GM23338 (cell line): ENCODE data around the gene RAET1G. TPM values are rescaled to one million over a fixed set of nuclear protein-coding genes. Genes with fewer than 3 reads are reported as not detected.

Source experiments
- ATAC-seq: fragments of 200-7000 bp; cut with Tn5 transposase; 3 replicates; pipeline ENCODE4 v1.9.1; 2020
- DNase-seq: peaks from one replicate; pipeline ENCODE4 v3.0.0-alpha.2; 2015; ENCODE audit warnings: low spot score
- H2AFZ ChIP-seq: fragments of 200-600 bp; sonication (generic); 2 replicates; pipeline ENCODE4 v1.8.0; 2016; ENCODE audit warnings: antibody characterized with exemption, mild to moderate bottlenecking, moderate library complexity
- H3F3A ChIP-seq: fragments of 200-600 bp; sonication (generic); replicated peaks from 2 replicates; pipeline ENCODE4 v1.8.0; 2017; ENCODE audit warnings: antibody characterized with exemption, mixed run types, low read depth
- H3K27ac ChIP-seq: fragments of 200-600 bp; sonication (generic); 2 replicates; pipeline ENCODE4 v1.6.1; 2016; ENCODE audit warnings: low read depth
- H3K27me3 ChIP-seq: fragments of 200-600 bp; sonication (generic); 2 replicates; pipeline ENCODE4 v1.8.0; 2016; ENCODE audit warnings: mild to moderate bottlenecking, mixed run types, moderate library complexity; ENCODE audit not compliant: insufficient read depth
- H3K36me3 ChIP-seq: fragments of 200-600 bp; sonication (generic); 2 replicates; pipeline ENCODE4 v1.8.0; 2016; ENCODE audit warnings: mild to moderate bottlenecking; ENCODE audit not compliant: insufficient read depth
- H3K4me1 ChIP-seq: fragments of 200-600 bp; sonication (generic); 2 replicates; pipeline ENCODE4 v1.8.0; 2016; ENCODE audit warnings: mild to moderate bottlenecking, moderate library complexity; ENCODE audit not compliant: insufficient read depth
- H3K4me2 ChIP-seq: fragments of 200-600 bp; sonication (generic); 2 replicates; pipeline ENCODE4 v1.7.1; 2017; ENCODE audit warnings: mixed run types
- H3K4me3 ChIP-seq: fragments of 200-600 bp; sonication (generic); 2 replicates; pipeline ENCODE4 v1.6.1; 2016; ENCODE audit warnings: mixed run types
- H3K79me2 ChIP-seq: fragments of 200-600 bp; sonication (generic); replicated peaks from 2 replicates; pipeline ENCODE4 v1.8.0; 2017; ENCODE audit warnings: mild to moderate bottlenecking; ENCODE audit not compliant: insufficient read depth
- H3K9me2 ChIP-seq: fragments of 200-600 bp; sonication (generic); 2 replicates; pipeline ENCODE4 v1.8.0; 2017; ENCODE audit not compliant: insufficient read depth
- H4K20me1 ChIP-seq: fragments of 200-600 bp; sonication (generic); replicated peaks from 2 replicates; pipeline ENCODE4 v1.8.0; 2017; ENCODE audit warnings: mild to moderate bottlenecking; ENCODE audit not compliant: insufficient read depth
- H3K27ac Mint-ChIP-seq: 2 replicates; pipeline ENCODE4 v1.8.0; 2020; ENCODE audit warnings: inconsistent platforms, mild to moderate bottlenecking, moderate library complexity, mixed read lengths
- H3K27me3 Mint-ChIP-seq: 3 replicates; pipeline ENCODE4 v1.8.0; 2022; ENCODE audit warnings: low read depth, mild to moderate bottlenecking, moderate library complexity, mixed read lengths, inconsistent platforms; ENCODE audit not compliant: insufficient read depth, poor library complexity
- H3K36me3 Mint-ChIP-seq: 3 replicates; pipeline ENCODE4 v1.8.0; 2021; ENCODE audit warnings: low read depth, mild to moderate bottlenecking, inconsistent platforms, moderate library complexity, mixed read lengths
- H3K4me1 Mint-ChIP-seq: 3 replicates; pipeline ENCODE4 v1.8.0; 2020; ENCODE audit warnings: mild to moderate bottlenecking, inconsistent platforms, mixed read lengths
- H3K4me3 Mint-ChIP-seq: 3 replicates; pipeline ENCODE4 v1.8.0; 2021; ENCODE audit warnings: moderate library complexity, mild to moderate bottlenecking, inconsistent platforms, mixed read lengths
- H3K9me3 Mint-ChIP-seq: 3 replicates; pipeline ENCODE4 v1.8.0; 2020; ENCODE audit warnings: moderate library complexity, mild to moderate bottlenecking, inconsistent platforms, mixed read lengths
- CREB1 ChIP-seq: fragments of 250-450 bp; sonication (Bioruptor Pico); IDR thresholded peaks from 2 replicates; pipeline ENCODE4 v1.5.0; 2020; ENCODE audit warnings: low read depth, mild to moderate bottlenecking, moderate library complexity
- CTCF ChIP-seq, 2 experiments: fragments of 200-600 bp in 1 of 2; sonication (generic) in 1 of 2; conservative IDR thresholded peaks; 2 replicates each; pipeline versions ENCODE4 v1.5.1 to v1.6.1; 2016 to 2017; ENCODE audit warnings: antibody characterized with exemption in 2 of 2, low read depth in 2 of 2, mild to moderate bottlenecking in 2 of 2, moderate library complexity in 1 of 2
- ETS1 ChIP-seq: IDR thresholded peaks from 2 replicates; pipeline ENCODE4 v1.6.1; 2016; ENCODE audit warnings: antibody characterized with exemption
- EZH2phosphoT487 ChIP-seq: fragments of 200-600 bp; sonication (generic); IDR thresholded peaks from one replicate; pipeline ENCODE4 v1.8.1; 2018; ENCODE audit warnings: antibody characterized with exemption; ENCODE audit not compliant: unreplicated experiment
- JUNB ChIP-seq: IDR thresholded peaks from one replicate; pipeline ENCODE4 v1.6.1; 2016; ENCODE audit warnings: antibody characterized with exemption; ENCODE audit not compliant: unreplicated experiment
- NANOG ChIP-seq: IDR thresholded peaks from 2 replicates; pipeline ENCODE4 v1.6.1; 2016; ENCODE audit warnings: antibody characterized with exemption, borderline replicate concordance
- REST ChIP-seq: IDR thresholded peaks from one replicate; pipeline ENCODE4 v1.6.1; 2018; ENCODE audit warnings: antibody characterized with exemption; ENCODE audit not compliant: unreplicated experiment
- ZNF114 ChIP-seq: fragments of 250-450 bp; sonication (Bioruptor Pico); IDR thresholded peaks from 2 replicates; pipeline ENCODE4 v1.5.0; 2020; ENCODE audit warnings: mild to moderate bottlenecking, moderate library complexity
- ZNF331 ChIP-seq: fragments of 250-450 bp; sonication (Bioruptor Pico); IDR thresholded peaks from 2 replicates; pipeline ENCODE4 v1.5.0; 2020; ENCODE audit warnings: low read depth, mild to moderate bottlenecking, moderate library complexity
- ZNF462 ChIP-seq: fragments of 250-450 bp; sonication (Bioruptor Pico); IDR thresholded peaks from 2 replicates; pipeline ENCODE4 v1.5.0; 2020; ENCODE audit warnings: mild to moderate bottlenecking, moderate library complexity
- polyA plus RNA-seq: library from polyadenylated mRNA; unstranded; fragments of >200 nt; fragmentation: Nextera tagmentation; extraction: Ambion mirVana; gene quantifications from 2 replicates; pipeline ENCODE4 v1.2.1, GENCODE V29; 2016
- total RNA-seq: library from RNA; depleted of rRNA; stranded (reverse); fragments of >200 nt; shearing (Covaris generic); gene quantifications from 2 replicates; pipeline ENCODE4 v1.2.3, GENCODE V29; 2014

Gene RAET1G
- total and polyA plus RNA-seq, 2 experiments from 2014 or later, result not detected

- H2AFZ ChIP-seq, result no peak overlapping the region
- Mint-ChIP-seq H3K4me3 (no peak overlapping the region), H3K9me3 (peaks cover 43% of the 10 kb centered on the region), H3K36me3 (peaks cover 14% of the 10 kb centered on the region), H3K27ac (no peak overlapping the region), H3K4me1 (no peaks in the 10 kb centered on the region; the same call in 2 of the 3 replicates), H3K27me3 (peaks cover 5% of the 10 kb centered on the region)
- H3F3A ChIP-seq, result no peaks in the 10 kb centered on the region
- DNase-seq (no peak), ATAC-seq (no peak)
- no peaks in the 10 kb centered on the region for H3K4me1 ChIP-seq
- no peak overlapping the region for H3K4me2 ChIP-seq
- no peaks in the 10 kb centered on the region for H3K79me2 ChIP-seq
- no peaks in the 10 kb centered on the region for H4K20me1 ChIP-seq
- no peaks in the 10 kb centered on the region for H3K9me2 ChIP-seq
- TF ChIP-seq CTCF (conservative IDR thresholded peaks at IDR 0.05; ENCODE audit: low read depth in 2 of 2) (no peak), ZNF114 (CRISPR knock-in tag) (no peak), NANOG (no peak), JUNB (no peak), ZNF331 (no peak), REST (no peak), EZH2phosphoT487 (no peak), CREB1 (CRISPR knock-in tag) (no peak), ETS1 (no peak), ZNF462 (CRISPR knock-in tag) (no peak)
- H3K27me3 ChIP-seq, result no peaks in the 10 kb centered on the region
- no peak overlapping the region for H3K4me3 ChIP-seq
- H3K27ac ChIP-seq, result no peak overlapping the region
- H3K36me3 ChIP-seq, result no peaks in the 10 kb centered on the region; the same call in 1 of the 2 replicates
Measured at GRCh38 chr6:149906405-149906804, 16.5 kb downstream of the RAET1G start.
